GM10248 (cell line): Measurements from ENCODE around the gene NMUR2.
A peak's percentile ranks its signal among the peaks of the same experiment; 100 is the strongest.

Source experiments
- CTCF ChIA-PET: fragments of 300-600 bp; sonication (Branson Sonifier 250); formaldehyde crosslinking; extraction: SDS; loops from one replicate; lab custom pipeline; 2021; ENCODE audit warnings: antibody characterized with exemption; lab: Yijun Ruan, JAX
- POLR2A ChIA-PET: fragments of 350-650 bp; sonication (Branson Sonifier 250); formaldehyde crosslinking; extraction: SDS; loops from one replicate; lab custom pipeline; 2020; ENCODE audit warnings: antibody characterized with exemption; lab: Yijun Ruan, JAX
- DNase-seq: peaks from one replicate; pipeline ENCODE4 v3.0.0; 2012; ENCODE audit errors: extremely low spot score
- TF ChIP-seq, protein P1 (sequence below): IDR thresholded peaks from 2 replicates; pipeline ENCODE4 v1.5.1; 2012; ENCODE audit warnings: mild to moderate bottlenecking, low read depth; ENCODE audit errors: extremely low read depth, missing control alignments, control extremely low read depth

Gene NMUR2

DNA sequence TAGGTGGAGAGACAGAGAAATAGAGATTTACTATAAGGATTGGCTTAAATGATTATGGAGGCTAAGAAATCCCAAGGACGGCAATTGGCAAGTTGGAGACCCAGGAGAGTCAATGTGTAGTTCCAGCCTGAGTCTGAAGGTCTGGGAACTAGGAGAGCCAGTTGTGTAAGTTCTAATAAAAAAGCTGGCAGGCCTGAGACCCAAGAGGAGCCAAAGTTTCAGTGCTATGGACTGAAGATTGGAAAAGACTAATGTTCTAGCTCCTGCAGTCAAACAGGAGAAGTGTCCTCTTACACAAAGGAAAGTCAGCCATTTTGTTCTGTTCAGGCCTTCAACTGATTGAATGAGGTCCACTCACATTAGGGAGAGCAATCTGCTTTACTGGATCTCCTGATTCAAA, 50.0 kb downstream of the NMUR2 start:
- ChIA-PET CTCF (interaction anchor here (1.2 kb wide), 1 partner anchor 10 kb away, joined by 3 read pairs; no protein-coding TSS in a partner anchor), POLR2A (no interaction called here)
- TF ChIP-seq, protein P1, sequence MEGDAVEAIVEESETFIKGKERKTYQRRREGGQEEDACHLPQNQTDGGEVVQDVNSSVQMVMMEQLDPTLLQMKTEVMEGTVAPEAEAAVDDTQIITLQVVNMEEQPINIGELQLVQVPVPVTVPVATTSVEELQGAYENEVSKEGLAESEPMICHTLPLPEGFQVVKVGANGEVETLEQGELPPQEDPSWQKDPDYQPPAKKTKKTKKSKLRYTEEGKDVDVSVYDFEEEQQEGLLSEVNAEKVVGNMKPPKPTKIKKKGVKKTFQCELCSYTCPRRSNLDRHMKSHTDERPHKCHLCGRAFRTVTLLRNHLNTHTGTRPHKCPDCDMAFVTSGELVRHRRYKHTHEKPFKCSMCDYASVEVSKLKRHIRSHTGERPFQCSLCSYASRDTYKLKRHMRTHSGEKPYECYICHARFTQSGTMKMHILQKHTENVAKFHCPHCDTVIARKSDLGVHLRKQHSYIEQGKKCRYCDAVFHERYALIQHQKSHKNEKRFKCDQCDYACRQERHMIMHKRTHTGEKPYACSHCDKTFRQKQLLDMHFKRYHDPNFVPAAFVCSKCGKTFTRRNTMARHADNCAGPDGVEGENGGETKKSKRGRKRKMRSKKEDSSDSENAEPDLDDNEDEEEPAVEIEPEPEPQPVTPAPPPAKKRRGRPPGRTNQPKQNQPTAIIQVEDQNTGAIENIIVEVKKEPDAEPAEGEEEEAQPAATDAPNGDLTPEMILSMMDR: no peak
- no peak for DNase-seq

- TF ChIP-seq, protein P1: no peak
- CTCF ChIA-PET: no interaction called here
- POLR2A ChIA-PET: no interaction called here
- no peak for DNase-seq
Observed at GRCh38 chr5:152353001-152353400, 52.1 kb downstream of the NMUR2 start.

- ChIA-PET CTCF (interaction anchor here (0.6 to 5.8 kb wide), 30 partner anchors 8 to 1342 kb away, joined by 3 to 70 read pairs (median 4); no protein-coding TSS in a partner anchor), POLR2A (no interaction called here)
- TF ChIP-seq, protein P1: peak; percentile 83
- DNase-seq: peak; percentile 40
Observed at GRCh38 chr5:152349683-152350526, 55.2 kb downstream of the NMUR2 start.
